Measurements from ENCODE around the gene CYB5B.

CYB5B gene

GRCh38 chr16:69509125-69509524 lies 84.7 kb downstream of the CYB5B start:
- H3K4me1 ChIP-seq (ENCODE audit: control insufficient read depth, insufficient read depth, low read length, poor library complexity, severe bottlenecking) = no peaks in the 10 kb centered on the region
- no peak for DNase-seq
- no peaks in the 10 kb centered on the region for H3K9me3 ChIP-seq (ENCODE audit: control insufficient read depth, low read length)
- no peaks in the 10 kb centered on the region for H3K36me3 ChIP-seq (ENCODE audit: control insufficient read depth, insufficient read depth, low read length)
- no peak overlapping the region for H3K27ac ChIP-seq (ENCODE audit: insufficient read depth, low read length, poor library complexity, severe bottlenecking)
- no peaks in the 10 kb centered on the region for H3K27me3 ChIP-seq (replicated peaks; ENCODE audit: control insufficient read depth, insufficient read depth, low read length, poor library complexity, severe bottlenecking)
- H3K4me3 ChIP-seq (ENCODE audit: insufficient read depth, low read depth, low read length, poor library complexity, severe bottlenecking) = no peak overlapping the region

GRCh38 chr16:69511651-69512050 lies 87.2 kb downstream of the CYB5B start:
- H3K4me3 ChIP-seq (ENCODE audit: insufficient read depth, low read depth, low read length, poor library complexity, severe bottlenecking) = no peak overlapping the region
- H3K27ac ChIP-seq (ENCODE audit: insufficient read depth, low read length, poor library complexity, severe bottlenecking) = no peak overlapping the region
- H3K36me3 ChIP-seq (ENCODE audit: control insufficient read depth, insufficient read depth, low read length) = no peaks in the 10 kb centered on the region
- H3K4me1 ChIP-seq (ENCODE audit: control insufficient read depth, insufficient read depth, low read length, poor library complexity, severe bottlenecking) = no peaks in the 10 kb centered on the region
- no peaks in the 10 kb centered on the region for H3K9me3 ChIP-seq (ENCODE audit: control insufficient read depth, low read length)
- DNase-seq = no peak
- no peaks in the 10 kb centered on the region for H3K27me3 ChIP-seq (replicated peaks; ENCODE audit: control insufficient read depth, insufficient read depth, low read length, poor library complexity, severe bottlenecking)

GRCh38 chr16:69513180-69513966 lies 89.0 kb downstream of the CYB5B start:
- H3K4me3 ChIP-seq (ENCODE audit: insufficient read depth, low read depth, low read length, poor library complexity, severe bottlenecking) = no peak overlapping the region
- DNase-seq = no peak

GRCh38 chr16:69514356-69514755 lies 89.9 kb downstream of the CYB5B start:
- Histone ChIP-seq H3K4me1 (ENCODE audit: control insufficient read depth, insufficient read depth, low read length, poor library complexity, severe bottlenecking) (no peaks in the 10 kb centered on the region), H3K27me3 (replicated peaks; ENCODE audit: control insufficient read depth, insufficient read depth, low read length, poor library complexity, severe bottlenecking) (no peaks in the 10 kb centered on the region), H3K9me3 (ENCODE audit: control insufficient read depth, low read length) (no peaks in the 10 kb centered on the region), H3K27ac (ENCODE audit: insufficient read depth, low read length, poor library complexity, severe bottlenecking) (no peak overlapping the region), H3K4me3 (ENCODE audit: insufficient read depth, low read depth, low read length, poor library complexity, severe bottlenecking) (no peak overlapping the region), H3K36me3 (ENCODE audit: control insufficient read depth, insufficient read depth, low read length) (no peaks in the 10 kb centered on the region)
- DNase-seq = no peak

More at GRCh38 chr16:69513180-69513966, 89.0 kb downstream of the CYB5B start:
- H3K36me3 ChIP-seq (ENCODE audit: control insufficient read depth, insufficient read depth, low read length) = no peaks in the 10 kb centered on the region
- no peak overlapping the region for H3K27ac ChIP-seq (ENCODE audit: insufficient read depth, low read length, poor library complexity, severe bottlenecking)
- no peaks in the 10 kb centered on the region for H3K27me3 ChIP-seq (replicated peaks; ENCODE audit: control insufficient read depth, insufficient read depth, low read length, poor library complexity, severe bottlenecking)
- H3K4me1 ChIP-seq (ENCODE audit: control insufficient read depth, insufficient read depth, low read length, poor library complexity, severe bottlenecking) = no peaks in the 10 kb centered on the region
- H3K9me3 ChIP-seq (ENCODE audit: control insufficient read depth, low read length) = no peaks in the 10 kb centered on the region
